ACHN (cell line): Measurements from ENCODE around the gene LRP5.

Experiments
- DNase-seq: peaks from one replicate; pipeline ENCODE4 v3.0.0-alpha.2; 2015
- in situ Hi-C: cut with HindIII; loops from 2 replicates; pipeline ENCODE4 v1.10.0; 2017; ENCODE audit warnings: low sequenced_read_pairs, low pct_ligation_motif_present, low pct_unique_long_range_greater_than_20kb

Gene LRP5

DNA sequence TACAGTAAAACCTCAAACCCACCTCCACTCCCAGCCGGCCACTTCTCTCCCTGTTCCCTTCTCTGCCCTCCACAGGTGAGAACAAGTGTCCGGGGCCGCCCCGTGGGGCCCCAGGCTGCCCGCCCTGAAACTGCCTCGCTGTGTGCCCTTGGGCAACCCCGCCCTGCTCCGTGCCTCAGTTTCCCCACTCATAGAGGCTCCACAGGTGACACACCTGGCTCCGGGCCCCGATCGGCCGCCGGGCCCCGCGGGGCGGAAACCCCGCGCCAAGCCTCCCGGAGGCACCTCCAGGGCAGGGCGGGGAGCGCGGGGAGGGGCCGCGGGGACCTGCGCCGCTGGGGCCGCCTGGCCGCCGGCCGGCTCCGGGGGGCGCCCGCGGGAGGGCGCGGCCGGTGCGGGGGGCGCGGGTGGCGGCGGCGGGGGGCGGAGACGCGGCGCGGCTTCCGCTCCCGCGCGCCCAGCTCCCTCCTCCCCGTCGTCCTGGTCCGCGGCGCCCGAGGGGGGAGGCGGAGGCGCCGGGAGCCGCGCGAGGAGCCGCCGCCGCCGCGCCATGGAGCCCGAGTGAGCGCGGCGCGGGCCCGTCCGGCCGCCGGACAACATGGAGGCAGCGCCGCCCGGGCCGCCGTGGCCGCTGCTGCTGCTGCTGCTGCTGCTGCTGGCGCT, at the start of gene LRP5:
Gene LRP5, plus strand, starts transcription at position 475 of the 663 bp plus-strand sequence. Its CDS starts 124 bp downstream, at position 599.
- in situ Hi-C loops, result no loop called here
- peak; percentile 30 for DNase-seq

DNA sequence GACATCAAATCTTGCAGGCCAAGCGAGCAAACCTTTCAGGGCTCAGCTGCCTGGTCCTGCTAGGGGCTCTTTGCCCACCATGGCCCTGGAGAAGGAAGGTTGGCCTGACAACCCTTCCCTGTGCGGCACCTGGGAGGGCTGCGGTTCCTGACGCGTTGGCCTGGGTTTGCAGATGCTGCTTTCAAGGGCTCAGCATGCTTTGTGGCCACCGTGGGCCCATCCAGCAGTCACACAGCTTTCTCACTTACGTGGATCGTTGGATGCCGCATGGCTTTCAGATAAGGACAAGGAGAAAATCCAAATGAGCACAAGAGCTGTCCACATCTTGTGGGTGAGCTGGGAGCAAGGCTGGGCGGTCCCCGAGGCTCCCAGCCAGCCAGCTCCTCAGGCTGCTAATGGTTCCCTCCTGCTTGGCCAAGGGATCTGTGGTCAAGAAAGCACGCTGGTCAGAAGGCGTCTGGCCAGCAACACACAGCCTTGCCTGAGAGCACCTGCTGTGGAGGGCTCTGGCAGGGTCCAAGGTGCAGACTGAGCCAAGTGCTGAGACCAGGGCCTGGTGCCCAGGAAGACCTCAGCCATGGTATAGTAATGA, 48.9 kb upstream of the LRP5 start:
- in situ Hi-C loops, result no loop called here
- DNase-seq, result no peak

DNA sequence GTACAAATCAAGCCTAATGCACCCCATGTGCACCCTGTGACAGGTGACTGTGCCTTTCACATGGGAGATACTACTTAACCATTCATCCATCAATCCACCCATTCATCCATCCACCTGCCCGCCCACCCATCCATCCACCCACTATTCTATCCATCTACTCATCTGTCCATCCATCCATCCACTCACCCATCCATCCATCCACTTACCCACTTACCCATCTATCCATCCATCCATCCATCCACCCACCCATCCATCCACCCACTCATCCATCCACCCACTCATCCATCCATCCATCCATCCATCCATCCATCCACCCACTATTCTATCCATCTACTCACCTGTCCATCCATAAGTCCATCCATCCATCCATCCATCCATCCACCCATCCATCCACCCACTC, 48.1 kb upstream of the LRP5 start:
- DNase-seq, result no peak
- in situ Hi-C loops, result no loop called here

DNA sequence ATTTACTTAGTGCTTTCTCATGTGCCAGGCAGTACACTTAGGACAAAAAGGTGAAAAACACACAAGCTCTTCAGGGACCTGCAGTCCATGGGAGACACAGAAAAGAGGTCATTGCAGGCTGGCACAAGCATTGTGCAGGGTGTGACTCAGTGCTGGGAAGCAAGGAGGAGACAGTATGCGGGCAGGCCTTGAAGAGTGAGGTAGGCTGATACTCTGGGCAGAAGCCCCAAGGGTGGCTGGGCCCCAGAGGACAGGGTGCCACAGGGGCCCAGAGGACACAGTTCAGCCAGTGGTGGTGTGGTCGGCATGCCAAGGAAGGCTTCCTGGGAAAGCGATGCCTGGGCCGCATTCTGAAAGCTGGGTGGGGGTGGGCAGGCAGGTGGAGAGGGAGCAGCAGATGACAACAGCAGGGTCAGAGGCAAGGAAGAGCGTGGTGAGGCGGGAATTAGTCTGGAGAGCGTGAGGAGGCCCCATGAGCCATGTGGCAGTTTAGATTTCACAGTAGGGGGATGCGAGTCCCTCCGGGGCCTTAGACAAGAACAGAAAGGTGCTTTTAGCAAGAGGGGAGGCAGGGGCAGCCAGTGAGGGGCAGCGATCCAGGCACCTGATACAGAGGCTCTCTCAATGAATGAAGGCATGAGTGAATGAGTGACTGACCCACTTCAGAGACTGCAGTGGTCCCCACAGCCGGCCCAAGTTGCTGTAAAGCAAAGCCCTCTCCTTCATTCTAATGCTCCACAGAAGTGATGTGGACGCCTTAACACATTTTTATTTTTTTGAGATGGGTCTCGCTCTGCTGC, 47.5 kb upstream of the LRP5 start:
- DNase-seq, result no peak
- in situ Hi-C loops, result no loop called here

DNA sequence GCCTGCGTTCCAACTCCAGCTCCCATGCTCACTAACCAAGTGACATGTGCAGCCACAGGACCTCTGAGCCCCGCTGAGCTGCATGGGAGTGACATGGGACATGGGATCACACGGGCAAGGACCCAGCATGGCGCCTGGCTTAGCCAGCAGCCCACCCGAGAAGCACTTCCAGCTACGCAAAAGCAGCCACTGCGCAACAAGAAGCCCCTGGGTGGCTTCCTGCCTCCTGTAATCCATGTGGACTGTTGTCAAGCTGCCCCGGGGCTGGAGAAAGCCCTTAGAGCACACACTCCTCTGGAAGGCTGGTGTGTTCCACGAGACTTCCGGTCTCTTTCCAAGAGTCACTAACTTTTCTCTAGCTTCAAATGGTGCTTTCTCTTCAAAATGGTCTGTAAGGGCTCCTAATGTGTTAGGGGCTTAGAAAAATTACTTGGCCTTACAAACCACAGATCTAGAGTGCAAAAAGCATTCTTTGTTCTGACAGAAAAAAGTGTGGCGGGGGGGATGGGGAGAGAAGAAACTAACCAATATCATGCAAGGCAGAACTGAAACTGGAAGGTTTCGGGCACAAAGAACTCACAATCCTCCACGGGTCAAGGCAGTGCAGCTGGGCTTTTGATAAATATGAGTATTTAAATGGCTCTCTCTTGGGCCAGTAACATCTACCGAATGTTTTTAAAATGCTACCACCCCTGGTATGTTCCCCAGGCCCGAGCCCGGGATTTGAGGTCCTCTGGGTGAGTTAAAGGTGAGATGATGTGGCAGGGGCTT, 46.1 kb upstream of the LRP5 start:
- in situ Hi-C loops, result no loop called here
- no peak for DNase-seq

DNA sequence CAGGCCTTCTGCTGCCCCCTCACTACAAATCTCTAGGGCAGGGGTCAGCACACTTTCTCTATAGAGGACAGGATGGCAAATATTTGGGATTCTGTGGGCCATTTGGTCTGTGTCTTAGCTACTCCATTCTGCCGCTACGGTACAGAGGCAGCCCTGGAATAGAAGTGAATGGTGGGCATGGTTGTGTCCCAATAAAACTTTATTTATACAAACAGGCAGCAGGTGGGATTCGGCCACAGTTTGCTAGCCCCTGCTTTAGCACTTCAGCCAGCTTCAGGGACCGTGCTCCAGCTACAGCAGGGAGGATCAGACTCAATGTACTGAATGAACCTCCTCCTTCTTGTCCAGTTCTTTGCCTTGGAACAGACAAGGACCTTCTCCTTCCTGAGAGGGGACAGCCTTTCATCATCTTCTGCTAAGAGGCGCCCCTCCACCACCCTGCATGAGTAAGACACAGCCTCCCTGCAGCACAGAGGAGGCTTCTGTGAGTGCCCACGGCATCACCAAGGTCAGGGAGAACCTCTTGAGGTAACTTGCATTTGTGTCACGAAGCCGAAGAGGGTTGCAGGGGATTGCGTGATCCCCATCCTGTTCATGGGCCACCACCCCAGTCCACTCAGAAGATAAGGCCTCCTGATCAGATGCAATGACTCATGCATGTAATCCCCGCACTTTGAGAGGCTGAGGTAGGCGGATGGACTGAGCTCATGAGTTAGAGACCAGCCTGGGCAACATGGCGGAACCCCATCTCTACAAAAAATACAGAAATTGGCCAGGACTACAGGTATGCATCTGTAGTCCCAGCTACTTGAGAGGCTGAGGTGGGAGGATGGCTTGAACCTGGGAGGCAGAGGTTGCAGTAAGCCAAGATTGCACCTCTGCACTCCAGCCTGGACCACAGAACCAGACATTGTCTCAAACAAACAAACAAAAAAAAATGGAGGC, 45.2 kb upstream of the LRP5 start:
- in situ Hi-C loops, result no loop called here
- DNase-seq, result no peak

DNA sequence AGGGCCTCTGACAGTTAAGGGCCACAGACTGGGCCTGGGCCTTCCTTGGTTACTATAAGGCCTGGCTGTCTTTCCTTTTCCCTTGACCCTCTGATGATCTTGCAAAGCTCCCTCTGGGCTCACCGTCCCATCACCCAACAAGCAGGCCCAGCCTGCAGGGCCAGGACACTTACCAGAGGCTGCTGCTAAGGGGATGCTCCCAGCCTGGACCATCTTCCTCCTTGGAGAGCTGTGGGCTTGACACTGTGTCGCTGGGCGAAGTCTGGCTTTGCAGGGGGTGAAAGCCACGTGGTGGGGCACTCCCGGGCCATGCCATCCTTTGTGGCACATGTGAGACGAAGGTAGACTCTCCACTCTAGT, 44.5 kb upstream of the LRP5 start:
- in situ Hi-C loops, result no loop called here
- DNase-seq, result no peak

DNA sequence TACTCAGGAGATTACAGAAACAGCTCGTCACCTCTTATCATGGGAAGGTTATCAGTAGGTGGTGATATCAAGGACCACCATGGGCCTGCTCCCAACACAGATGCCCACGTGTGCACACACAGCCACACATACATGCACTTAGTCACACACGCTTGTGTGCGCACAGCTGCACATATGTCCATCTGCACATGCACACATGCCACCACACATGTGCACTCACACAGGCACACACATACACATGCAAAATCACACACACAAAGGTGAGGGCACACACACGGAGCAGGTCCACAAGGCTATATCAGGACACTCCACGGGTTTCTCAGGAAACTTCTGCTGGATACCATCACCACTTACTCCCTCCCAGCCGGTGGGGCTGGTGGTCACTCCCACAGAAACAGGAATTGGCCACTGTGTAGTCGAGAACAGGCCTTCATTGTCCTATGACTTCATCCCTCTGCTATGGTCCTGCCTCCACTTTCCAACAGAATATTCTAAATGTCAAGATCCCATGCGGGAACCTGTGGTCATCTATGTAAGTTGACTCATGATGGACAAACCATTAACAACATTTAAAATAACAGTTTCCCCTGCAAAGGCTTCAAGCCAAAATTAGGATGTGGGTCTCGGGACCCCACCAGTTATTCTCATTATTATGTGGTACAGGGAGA, 42.8 kb upstream of the LRP5 start:
- no peak for DNase-seq
- in situ Hi-C loops, result no loop called here

DNA sequence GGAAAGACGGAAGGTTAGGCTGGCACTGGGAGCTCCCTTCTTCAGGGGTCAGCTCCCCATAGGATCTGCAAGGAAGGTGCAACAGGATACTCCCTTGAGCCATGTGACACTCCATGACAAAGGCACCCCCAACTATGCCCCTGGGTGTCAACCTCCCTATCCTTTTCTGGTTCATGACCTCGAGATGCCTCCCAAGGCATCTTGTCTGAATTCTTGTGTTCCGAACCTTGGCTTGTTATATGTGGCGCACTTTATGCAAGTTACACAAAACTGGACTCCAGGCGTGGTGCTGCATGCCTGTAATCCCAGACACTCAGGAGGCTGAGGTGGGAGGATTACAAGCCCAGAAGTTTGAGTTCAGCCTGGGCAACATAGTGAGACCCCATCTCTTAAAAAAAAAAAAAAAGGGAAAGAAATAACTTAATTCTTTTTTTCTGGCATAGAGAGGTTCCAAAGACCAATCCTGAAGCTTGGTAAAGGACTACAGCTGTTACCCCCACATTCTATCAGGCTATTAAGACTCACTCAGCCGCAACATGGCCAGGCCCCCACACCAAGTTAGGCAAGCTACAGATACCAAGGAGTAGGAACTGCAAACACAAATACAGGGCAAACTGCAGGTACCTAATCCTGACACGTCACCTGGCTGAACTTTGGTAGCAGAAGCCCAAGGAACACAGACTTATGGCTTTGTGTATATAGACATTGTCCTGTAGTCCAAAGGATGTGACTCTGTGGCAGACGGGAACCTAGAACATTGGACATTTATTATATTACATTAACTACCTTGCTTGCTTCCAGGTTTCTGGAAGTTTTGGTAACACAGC, 42.0 kb upstream of the LRP5 start:
- in situ Hi-C loops, result no loop called here

DNA sequence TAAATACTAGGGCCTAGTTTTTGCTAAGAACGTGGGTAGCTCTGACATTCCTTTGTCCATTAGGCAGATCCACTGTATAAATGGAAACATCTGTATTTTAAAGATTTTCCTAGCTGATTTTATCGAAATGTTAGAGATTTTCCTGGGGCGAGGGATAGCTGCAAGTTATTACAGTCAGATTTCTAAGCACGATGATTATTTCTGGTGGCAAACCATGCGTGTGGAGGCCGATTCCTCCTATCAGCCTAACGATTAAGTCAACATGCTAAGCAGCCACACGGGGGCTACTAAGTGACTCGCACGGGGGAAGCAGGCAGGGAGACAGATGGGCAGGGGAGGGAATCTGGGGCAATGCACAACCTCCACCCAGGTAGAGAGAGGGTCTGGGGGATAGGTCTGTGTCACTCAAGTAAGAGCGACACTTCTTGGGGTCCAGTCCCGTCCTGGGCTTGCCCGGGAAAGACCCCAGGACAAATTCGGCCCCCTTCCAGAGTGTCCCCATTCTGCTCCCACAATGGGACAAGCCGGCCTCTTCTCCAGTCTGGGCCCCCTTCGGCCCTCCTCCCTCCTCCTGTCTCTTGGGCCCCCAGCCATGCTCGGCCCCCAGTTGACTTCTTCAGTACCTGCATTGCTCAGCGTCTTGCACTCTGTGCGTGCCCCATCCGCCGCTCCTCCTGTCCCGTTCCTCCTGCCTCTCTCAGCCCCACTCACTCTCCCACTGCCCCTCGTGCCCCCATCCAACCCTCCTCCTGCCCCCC, 41.2 kb upstream of the LRP5 start:
- in situ Hi-C loops, result no loop called here
- DNase-seq, result peak; percentile 76

More for the DNA sequence above, 42.0 kb upstream of the LRP5 start:
- DNase-seq, result no peak

DNA sequence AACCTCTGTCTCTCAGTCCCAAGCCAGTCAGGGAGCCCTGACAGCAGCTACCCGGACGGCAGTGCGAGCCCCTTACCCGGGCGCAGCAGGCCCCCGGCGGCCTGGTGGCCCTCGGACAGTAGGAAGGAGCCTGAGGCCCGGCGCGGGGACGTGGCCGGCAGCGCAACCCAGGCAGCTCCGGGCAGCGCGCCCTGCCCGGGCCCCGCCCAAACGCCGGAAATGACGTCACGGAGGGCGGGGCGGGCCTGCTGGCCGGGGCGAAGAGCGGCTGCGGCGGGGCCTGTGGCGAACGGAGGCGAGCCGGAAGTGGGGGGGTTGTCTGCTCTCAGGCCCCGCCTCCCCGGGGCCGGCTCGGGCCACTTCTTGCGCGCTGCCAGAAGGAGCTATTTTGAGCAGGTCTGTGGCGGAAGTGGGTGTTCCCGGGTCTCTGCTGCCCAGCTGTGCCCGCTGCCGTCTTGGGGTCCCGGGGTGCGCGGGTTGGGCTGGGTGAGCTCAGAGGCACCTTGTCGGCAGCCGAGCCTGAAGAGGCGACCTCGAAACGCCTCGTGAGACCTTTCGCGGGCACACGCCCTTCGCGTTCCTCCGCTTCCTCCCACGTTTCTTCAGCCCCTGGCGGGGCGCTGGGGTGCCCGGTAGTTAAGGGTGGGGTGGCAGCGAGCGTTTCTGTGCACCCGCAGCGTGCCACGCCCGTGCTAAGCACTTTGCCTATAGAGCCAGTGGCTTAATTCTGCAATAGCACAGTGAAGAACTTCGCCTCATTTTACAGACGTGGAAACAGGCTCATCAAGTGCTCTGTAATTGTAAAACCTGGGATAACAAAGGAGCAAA, 40.4 kb upstream of the LRP5 start, which contains the start of gene C11orf24:
Gene C11orf24, minus strand, starts transcription at position 193 of the 828 bp plus-strand sequence. CDS start 8,206 bp downstream, outside the sequence.
- peak; percentile 93 for DNase-seq
- in situ Hi-C loops, result no loop called here

DNA sequence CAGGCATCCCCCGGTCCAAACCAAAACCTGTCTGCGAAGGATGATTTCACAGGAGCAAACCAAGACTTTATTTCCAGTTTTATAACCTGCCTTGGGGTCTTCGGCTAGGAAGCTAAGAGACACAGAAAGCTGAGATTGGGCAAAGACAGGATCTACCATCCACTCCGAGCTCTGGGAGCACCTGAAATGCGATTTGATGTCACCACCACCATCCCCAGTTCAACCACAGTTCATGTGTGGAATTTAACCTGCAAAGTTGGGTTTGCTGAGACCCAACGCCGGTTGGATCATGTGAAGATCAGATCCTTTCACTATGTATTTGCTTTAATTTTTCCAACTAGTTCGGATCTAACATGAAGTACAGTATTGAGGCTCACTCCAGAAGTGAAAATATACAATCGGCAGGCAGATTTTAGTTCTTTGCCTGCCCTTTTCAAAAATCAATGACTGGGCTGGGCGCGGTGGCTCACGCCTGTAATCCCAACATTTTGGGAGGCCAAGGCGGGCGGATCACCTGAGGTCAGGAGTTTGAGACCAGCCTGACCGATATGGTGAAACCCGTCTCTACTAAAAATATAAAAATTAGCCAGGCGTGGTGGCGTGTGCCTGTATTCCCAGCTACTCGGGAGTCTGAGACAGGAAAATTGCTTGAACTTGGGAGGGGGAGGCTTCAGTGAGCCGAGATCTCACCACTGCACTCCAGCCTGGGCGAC, 39.2 kb upstream of the LRP5 start:
- in situ Hi-C loops, result no loop called here

DNA sequence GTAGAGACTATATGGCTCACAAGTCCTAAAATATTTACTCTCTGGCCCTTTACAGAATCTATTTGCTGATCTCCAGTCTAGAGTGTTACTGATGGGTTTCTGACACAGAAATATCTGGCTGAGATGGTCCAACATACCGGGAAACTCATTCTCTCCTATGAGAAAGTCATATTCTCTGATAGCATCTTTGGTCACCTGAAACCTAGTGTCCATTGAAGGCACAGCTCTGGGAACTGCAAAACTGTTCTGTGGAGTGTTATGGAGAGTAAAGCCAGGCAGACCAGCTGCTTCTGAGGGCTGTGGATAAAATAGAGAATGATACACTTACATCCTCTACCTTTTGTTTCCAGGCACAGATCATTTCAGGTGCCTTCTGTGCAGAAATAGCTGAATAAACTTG, 38.1 kb upstream of the LRP5 start:
- in situ Hi-C loops, result no loop called here
- DNase-seq, result no peak

More for the DNA sequence above, 39.2 kb upstream of the LRP5 start:
- DNase-seq, result no peak

DNA sequence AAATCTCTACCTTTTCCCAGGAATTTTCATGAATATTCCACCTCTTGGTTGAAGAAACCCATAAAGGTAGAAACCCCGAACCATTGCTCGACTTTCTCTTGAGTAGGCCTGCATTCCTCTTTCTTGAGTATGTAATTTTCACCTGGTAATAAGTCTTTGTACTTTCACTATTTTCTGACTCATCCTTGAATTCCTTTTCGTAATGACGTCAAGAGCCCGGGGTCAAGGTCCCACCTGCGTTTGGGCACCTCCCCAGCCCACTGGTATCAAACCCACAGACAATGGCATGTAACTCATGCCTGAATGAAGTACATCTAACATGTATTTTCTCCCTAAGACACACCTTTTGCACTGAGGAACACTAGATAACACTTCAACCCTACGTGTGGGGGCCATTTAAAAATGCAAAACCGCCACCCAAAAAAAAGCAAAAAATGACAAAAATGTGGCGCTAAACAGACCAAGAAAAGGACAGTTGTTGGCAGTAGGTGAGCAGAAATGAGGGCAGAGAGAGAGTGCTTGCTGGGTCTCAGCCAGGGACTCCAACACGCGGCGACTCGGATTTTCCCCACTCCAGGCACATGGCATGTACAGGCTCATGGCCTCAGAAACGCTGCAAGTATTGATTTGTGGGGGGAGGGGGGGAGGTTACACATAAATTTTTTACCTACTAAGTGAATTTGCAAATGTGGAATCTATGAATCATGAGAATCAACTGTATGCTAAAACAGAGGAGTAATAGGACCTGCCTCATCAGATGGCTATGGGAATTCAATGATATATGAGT, 36.5 kb upstream of the LRP5 start:
- in situ Hi-C loops, result no loop called here
- DNase-seq, result no peak
